NCI-H2171 (cell line): ENCODE measurements around the gene NOTCH2.

ENCODE experiments used
- DNase-seq: peaks from one replicate; lab custom pipeline; 2025; lab: John Stamatoyannopoulos, UW

The NOTCH2 gene

DNA sequence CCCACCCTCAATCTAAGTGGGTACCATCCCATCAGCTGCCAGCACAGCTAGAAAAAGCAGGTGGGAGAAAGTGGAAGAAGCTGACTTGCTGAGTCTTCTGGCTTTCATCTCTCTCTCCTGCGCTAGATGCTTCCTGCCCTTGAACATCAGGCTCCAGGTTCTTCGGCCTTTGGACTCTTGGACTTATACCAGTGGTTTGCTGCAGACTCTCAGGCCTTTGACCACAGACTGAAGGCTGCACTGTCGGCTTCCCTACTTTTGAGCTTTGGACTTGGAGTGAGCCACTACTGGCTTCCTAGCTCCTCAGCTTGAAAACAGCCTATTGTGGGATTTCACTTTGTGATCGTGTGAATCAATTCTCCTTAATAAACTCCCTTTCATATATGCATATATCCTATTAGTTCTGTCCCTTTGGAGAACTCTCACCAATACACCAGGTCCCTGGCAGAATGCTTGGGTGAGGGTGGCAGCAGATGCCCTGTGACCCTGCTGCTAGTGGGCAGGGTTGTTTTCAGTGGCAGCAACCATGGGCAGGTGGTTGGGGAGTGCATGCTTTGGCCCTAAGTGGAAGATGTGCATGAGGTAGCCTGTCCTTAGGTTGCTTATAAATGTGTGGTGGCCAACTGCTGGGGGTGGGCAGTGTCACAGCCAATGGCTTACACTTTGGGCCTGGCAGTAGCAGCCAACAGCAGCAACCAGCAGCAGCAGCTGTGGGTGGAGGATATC, 162.4 kb downstream of the NOTCH2 start:
- DNase-seq: no peak

DNA sequence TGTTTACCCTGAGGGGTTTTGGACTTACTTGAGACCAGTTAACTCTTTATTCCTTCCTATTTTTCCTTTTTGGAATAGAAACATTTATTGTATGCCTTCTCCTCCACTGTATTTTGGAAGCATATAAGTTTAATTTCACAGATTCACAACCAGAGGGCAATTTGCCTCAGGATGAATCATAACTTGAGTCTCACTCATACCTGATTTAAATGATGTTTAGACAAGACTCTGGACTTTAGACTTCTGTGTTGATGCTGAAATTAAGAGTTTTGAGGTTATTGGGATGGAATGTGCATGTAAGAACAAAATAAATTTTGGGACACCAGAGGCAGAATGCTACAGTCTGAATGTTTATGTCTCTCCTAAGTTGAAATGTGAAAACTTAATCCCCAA, 166.0 kb downstream of the NOTCH2 start:
- no peak for DNase-seq

DNA sequence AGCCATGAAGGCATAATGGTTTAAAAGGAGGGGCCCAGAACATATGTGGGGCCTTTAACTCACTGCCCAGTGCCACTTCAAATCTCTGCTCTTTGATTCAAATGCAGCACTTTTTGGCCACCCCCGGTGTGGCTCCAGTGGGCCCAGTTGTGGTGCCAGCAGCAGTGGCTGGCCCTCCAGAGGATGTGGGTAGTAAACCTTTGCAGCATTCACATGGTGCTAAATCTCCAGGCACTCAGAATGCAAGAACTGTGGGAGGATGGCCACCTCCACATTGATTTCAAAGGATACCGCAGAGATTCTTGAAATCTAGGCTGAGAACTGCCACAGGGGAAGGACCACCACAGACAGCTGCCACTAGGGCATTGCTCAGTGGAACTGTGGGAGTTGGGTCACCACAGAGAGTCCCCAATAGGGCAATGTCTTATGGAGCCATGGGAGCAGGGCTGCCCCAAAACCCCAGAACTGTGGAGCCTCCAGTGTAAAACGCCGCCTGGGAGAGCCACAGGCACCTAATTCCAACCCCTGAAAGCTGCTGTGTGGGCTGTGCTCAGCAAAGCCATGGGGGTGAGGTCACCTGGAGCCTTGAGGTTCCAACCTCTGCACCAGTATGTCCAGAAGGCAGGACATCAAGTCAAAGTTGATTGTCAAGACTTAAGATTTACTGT, 166.6 kb downstream of the NOTCH2 start:
- DNase-seq: no peak

DNA sequence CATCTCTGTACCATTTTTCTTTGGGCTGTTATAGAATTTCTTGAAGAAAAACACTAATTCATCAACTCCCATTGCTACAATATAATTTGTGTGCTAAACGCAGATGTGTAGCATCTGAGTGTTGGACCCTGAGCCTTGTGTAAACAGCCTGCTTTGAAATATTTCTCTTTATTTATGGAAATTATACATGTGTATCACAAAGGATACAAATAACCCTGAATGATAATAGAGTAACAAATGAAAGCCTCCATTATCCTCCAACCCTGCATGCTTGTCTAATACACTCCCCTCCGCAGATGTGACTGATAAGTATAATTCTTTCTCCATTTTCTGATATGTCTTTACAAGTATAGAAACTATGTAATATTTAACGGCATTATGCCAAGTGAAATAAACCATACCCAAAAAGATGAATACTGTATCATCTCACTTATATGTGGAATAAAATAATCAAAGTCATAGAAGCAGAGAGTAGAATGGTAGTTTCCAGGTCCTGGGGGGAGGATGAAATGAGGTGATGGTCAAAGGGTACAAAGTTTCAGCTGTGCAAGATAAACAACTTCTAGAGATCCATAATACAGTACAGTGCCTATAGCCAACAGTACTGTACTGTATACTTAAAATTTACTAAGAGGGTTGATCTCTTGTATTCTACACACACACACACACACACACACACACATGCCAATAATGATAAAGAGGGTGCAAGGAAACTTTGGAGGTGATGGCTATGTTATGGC, 170.3 kb downstream of the NOTCH2 start:
- DNase-seq: no peak

DNA sequence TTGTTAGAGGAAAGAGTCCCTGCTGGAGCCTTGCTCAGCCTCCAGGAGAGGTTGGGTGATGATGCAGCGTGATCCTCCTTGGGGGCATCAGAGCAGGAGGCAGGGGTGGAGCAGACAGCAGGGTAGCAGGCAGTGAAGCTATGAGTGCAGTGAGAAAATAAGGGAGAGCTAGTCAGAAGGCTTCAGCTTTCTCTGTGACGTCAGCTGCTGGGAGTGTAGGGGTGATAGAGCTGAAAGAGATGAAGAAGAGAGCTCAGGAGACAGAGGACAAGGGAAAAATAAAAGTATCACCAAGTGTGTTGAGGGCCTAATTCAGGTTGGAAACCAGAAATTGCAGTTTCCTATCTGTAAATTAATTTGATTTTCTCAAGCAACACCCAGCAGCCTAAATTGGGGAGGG, 170.9 kb downstream of the NOTCH2 start:
- no peak for DNase-seq

DNA sequence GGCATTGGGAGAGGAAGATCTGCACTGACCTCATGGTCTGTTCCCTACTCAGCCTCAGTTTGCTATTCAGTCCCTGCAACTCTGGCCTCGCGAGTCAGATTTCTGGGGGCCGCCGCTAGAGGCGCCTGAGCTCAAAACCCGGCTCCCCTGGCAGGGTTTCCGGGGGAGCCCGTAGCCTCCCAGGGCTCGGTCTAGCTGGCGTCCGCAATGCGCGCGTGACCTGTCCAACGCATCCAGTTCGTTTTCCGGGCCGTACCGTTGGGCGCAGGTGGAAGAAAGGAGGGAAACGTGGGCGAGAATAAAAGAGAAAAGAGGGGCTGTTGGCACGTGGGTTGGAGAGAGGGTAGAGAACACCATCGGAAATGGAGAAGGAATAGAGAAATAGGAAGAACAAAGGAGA, 173.2 kb downstream of the NOTCH2 start, which contains the start of gene ADAM30:
TSS of gene ADAM30 (minus strand) at position 213 of the 400 bp plus-strand sequence. CDS start at position 34, 179 bp downstream.
- no peak for DNase-seq

DNA sequence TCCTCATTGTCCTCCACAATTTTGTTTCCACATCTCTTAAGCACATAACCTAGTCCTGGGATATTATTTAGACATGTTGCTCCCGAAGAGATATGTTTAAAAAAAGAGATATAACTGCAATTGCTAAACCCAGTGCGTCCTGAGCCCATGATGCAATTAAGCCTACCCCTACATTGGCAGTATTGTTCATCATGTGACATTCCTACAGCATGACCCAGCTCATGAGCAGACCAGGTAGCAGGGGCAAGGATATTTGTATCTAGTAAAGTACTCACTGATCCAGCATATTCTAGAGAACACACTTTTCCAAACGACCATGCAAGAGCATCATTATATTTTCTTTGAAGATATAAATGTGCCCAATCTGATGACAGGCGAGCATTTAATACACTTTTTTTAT, 174.4 kb downstream of the NOTCH2 start:
- DNase-seq: no peak

DNA sequence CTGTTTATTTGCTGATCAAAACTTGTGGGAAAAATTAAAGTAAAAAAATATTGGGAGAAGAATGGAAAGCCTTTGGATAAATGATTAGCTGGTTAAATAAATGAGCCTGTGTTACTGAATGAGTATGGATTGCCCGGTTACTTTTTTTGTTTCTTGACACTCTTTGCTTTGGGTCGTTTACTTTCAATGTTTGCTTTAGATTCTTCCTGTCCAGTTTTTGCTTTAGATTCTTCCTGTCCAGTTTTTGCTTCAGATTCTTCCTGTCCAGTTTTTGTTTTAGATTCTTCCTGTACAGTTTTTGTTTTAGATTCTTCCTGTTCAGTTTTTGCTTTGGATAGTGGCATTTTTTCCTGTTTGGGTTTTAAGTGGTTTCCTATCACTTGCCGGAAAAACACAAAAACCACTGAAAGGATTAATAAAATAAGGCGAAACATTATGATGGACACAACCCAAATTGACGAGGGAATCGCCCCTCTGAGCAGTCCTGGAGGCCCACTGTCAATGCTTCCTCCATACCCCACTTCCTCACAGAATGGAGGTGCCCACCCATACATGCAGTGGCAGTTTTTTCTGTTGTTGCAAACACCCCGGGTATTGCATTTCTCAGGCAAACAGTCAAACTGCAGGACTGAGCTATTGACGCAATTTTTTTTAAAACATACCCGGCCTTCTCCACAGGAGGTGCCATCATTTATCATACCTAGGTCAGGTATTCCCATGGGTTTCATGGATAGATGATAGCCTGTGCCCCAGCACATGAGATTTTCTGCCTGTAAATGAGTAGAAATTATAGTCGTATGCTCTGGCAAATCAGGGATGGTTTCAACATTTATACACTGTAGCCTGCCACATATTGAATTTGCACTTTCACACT, 175.4 kb downstream of the NOTCH2 start:
- DNase-seq: no peak

DNA sequence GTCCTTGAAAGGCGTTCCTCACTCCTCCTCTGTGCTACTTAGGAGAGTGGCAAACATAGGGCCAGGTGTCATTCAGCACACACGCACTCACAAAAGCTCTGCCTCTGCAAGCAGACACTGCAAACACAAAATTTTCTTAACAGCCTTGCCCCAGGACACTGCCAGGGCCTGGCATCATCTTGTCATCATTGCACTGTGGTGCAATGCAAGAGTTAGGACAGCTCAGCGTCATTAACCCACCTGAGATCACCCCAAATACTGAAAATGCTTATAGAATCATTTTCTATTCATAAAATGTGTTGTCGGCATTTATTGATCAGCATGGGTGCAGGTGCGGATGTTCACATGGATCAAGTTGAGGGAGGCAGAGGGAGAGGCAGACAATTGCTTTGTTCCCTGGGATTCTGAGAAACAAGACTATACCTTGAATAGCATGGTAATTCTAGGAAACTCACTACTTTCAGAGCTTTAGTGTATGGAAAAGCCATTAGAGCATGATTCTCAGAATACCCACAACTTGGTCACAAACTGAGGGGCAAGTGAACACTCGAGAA, 176.1 kb downstream of the NOTCH2 start:
- DNase-seq: no peak

DNA sequence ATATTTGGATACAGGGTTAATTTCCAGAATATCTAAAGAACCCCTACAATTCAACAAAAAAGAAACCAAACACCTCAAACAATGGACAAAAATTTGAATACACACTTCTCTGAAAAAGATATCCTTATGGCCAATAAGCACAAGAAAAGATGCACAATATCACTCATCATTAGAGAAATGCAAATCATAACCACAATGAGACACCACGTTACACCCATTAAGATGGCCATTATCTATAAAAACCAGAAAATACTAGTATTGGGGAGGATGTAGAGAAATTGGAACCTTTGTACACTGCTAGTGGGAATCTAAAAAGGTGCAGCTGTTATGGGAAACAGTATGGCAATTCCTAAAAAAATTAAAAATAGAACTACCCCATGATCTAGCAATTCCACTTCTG, 178.1 kb downstream of the NOTCH2 start:
- DNase-seq: no peak

DNA sequence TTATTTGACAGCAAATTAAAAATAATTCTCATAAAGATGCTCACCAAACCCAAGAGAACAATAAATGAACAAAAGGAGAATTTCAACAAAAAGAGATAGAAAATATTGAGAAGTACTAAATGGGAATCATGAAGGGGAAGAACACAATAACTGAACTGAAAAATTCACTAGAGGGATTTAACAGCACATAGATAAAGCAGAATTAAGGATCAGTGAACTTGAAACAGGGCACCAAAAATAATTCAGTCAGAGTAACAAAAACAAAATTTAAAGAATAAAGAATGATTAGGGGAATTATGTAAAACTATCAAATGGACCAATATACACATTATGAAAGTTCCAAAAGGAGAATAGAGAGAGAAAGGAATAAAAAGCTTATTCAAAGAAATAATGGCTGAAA, 181.0 kb downstream of the NOTCH2 start:
- DNase-seq: no peak

DNA sequence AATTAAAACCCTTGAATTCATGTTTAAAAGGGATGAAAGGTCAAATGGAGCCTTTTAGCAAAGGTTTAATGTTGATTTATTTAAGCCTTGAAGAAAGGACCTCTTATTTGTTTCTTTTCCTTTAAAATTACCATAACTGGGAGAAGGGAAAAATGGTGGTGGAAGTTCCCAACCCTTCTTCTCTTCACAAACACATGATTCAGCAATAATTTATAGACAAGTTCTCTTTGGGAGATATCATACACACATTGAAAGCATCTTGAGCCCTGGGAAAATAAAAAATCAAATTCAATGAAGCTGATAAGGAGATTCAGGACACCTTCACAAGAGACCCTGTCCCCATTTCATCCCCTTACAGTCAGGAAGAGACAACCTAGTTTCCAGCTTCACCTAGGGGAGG, 182.0 kb downstream of the NOTCH2 start:
- DNase-seq: no peak

DNA sequence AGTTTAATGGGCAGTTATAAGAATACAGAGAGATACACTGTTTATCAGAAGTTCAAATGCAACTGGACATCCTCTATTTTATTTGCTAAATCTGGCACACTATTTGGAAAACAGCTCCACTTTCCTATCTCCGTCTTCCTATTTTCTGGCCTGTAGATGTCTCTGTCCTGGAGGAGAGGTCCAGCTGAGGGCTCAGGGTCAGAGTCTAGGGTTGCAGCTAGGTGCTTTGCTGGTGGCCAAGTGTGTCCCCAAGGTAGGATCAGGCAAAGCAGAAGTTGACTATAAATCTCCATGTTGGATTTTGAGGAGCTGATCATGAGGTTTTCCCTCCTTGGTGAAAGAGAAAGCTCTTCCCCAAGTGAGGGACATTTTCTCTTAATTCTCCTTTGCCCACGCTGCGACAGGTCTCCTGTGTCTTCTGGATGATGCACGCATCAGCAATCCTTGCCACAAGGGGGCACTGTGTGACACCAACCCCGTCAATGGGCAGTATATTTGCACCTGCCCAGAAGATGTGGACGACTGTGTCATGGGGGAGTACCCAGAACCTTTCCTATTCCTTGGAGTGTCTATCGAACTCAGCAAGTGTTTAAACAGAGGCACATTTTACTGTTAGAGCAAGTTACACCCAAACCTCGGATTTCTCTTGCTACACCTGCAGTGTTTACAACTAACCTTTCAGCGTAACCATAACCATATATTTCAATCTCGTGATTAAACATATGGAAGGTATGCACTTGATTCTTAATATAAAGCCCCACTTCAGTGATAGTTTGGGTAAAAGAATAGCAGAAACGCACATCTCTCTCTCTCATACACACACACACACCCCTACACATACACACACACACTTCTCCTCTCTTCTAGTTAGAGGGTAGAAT, 183.3 kb downstream of the NOTCH2 start:
- no peak for DNase-seq

DNA sequence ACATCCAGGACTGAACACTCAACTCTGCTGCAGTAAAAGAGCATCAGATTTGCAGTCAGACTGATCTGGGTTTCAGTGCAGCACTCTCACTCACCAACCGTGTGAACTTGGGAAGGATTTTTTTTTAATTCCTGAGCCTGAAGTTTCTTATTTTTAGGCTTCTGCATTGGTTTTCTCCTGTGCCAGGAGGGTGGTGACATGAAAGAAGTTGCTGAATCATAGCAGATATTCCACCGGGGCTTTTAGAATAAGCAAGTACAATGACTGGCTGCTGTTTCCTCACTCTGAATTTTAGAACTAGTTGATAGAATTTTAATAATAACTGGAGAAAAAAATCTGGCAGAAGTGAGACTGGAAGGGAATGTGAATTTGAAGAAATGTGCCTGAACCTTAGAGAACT, 184.8 kb downstream of the NOTCH2 start:
- no peak for DNase-seq

DNA sequence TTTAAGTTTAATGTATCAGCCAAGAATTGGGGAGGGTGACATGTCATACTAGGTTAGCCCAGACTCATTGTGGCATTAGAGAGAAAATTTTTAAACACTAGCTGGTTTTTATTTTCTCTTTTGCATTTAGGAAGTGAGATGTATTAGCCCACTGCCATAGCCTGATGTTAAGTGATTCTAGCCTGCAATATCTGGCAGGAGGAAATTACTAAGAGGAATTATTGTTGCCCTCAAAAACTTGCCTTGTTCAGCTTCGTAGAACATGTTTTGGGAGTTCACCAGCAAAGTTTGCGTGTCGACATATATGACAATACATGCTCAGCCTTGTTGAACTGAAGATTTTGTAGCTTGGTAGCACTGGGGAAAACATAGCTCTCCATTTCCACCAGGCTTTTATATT, 185.6 kb downstream of the NOTCH2 start:
- no peak for DNase-seq

DNA sequence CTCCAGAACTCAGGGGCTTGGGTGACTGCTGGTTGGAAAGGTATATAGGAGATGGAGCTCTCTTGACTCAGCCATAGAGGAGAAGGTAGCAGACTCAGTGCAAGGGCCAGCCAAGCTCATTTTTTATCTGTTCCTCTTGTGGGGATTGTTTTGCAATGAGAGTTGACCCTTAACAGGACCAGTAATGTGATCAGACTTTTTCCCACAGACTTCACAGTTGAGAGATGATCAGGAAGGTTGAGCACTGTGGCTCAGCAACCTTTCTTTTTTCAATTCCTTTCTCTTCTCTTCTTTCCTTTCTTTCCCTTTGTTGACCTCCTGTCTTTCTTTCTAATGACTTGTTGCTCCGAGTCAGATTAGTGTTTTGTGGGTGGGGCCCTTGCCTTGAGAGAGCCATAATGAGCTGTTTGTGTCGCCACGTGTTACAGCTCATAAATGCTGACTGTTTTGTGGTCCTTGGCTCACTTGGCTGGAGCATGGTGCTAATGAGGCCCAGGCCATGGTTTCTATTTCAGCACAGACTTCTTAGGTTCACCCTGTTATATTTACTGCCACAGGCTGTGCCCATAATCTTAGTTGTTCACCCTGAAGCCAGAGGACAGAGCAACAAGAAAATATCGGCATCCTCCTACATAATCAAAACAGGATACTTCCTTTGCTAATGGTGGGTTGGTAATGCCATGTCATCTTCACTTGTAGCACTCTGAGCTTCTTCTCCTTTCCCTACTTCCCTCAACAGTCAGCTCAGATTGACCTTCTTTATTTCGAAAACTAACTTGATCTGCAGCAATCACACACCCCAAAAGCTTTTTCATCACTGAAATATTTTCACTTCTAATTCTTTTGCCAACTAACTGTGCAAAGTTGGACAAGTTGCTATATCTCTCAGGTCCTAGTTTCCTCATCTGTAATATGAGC, 187.1 kb downstream of the NOTCH2 start:
- DNase-seq: no peak

DNA sequence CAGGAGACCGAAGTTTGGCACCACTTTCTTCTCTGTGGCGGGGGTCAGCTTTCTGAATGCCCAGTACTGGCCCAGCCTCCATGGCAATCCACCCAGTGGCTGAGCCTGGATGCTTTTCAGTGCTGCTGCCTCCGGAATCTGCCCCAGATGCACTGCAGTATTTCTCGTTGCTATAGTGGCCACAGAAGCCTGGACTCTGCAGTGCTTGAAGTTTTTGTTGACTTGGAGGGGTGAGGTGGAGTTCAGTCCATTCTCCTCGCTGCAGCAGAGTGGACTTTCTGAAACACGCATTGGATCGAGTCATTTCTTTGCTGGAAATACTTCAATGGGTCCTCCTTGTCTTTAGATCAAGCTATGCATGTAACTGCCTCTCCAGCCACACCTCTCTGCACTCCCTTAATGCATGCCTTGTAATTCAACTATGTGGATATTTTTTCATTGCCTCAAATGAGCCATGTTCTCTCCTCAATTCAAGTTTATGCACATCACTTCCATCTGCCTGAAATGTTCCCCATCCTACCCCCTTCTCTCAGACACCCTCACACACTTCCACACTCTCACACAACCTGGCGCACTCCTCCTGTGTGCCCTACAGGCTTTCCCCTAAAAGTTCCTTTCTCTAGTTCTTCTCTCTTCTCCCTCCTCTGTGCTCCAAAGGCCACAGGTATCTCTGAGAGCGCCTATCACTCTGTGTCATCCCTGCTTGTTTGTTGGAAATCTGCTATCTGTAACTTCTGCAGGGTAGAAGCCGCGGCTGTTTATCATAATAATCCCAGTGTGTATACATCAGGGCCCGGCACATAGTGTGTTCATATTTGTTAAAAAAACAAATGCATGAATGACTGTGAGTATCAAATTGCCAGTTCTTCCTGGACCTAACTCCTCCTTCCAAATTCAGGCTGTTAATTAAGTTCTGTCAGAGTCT, 189.7 kb downstream of the NOTCH2 start:
- no peak for DNase-seq

DNA sequence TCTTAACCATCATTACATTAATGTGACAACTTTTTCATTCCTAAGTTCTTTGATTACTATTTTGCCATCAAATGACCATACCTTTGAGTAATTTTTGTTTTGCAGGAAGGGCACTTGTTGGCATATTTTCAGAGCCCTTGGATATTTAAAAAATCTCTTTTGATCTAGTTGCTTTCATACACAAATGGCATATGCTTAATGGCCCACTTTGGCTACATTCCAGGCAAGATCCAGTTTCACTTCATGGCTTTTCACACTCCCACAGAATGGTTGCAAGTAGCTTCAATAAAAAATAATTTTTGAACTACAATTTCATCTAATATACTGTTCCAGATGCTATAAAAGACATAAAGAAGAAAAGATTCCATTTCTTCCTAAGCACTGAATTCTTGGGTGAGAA, 191.3 kb downstream of the NOTCH2 start:
- DNase-seq: peak; percentile 57

DNA sequence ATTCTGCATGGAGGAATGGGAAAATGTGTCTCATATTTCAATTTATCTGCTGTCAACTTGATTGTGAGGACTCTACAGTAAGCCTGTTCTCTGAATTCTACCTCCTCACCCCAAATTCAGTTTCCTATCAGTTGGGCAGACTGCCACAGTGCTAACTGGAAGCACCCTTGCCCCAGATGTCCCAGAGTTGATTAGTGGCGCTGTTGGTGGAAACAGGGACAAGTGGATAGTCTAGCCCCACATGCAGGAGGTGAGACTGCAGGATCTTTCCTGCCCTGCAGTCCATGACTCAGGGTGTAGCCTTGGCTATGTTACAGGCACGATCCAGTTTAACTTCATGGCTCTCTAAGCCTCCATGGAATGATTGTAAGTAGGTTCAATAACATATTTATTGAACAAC, 195.3 kb downstream of the NOTCH2 start:
- no peak for DNase-seq
